Neuronal stem cell (in vitro differentiated cells): ENCODE results near the gene SLC18B1. TPM values are rescaled to one million over a fixed set of nuclear protein-coding genes. Genes with fewer than 3 reads are reported as not detected.

Experiments
- DNase-seq: peaks from one replicate; pipeline ENCODE4 v3.0.0-alpha.2; 2013; ENCODE audit warnings: low spot score
- H2AFZ ChIP-seq: one replicate; pipeline ENCODE4 v1.6.1; 2013; ENCODE audit warnings: mild to moderate bottlenecking, low read length, inconsistent platforms
- H2AK5ac ChIP-seq: 2 replicates; pipeline ENCODE4 v1.6.1; 2013; ENCODE audit warnings: low read depth, mild to moderate bottlenecking, inconsistent platforms, low read length, moderate library complexity, mixed read lengths
- H2BK120ac ChIP-seq: 2 replicates; pipeline ENCODE4 v1.6.1; 2013; ENCODE audit warnings: low read depth, mild to moderate bottlenecking, inconsistent platforms, low read length, moderate library complexity, mixed read lengths
- H2BK12ac ChIP-seq: one replicate; pipeline ENCODE4 v1.6.1; 2013; ENCODE audit warnings: low read length, inconsistent platforms
- H2BK15ac ChIP-seq: 2 replicates; pipeline ENCODE4 v1.6.1; 2013; ENCODE audit warnings: mild to moderate bottlenecking, low read length, inconsistent platforms, mixed read lengths
- H2BK5ac ChIP-seq: one replicate; pipeline ENCODE4 v1.6.1; 2013; ENCODE audit warnings: inconsistent platforms, mild to moderate bottlenecking, low read length, moderate library complexity
- H3K14ac ChIP-seq: one replicate; pipeline ENCODE4 v1.6.1; 2013; ENCODE audit warnings: low read length, inconsistent platforms
- H3K18ac ChIP-seq: 2 replicates; pipeline ENCODE4 v1.6.1; 2013; ENCODE audit warnings: low read length, inconsistent platforms
- H3K23ac ChIP-seq: 2 replicates; pipeline ENCODE4 v1.6.1; 2013; ENCODE audit warnings: low read depth, mild to moderate bottlenecking, mixed read lengths, low read length, inconsistent platforms; ENCODE audit not compliant: poor library complexity
- H3K27ac ChIP-seq: replicated peaks from 3 replicates; pipeline ENCODE4 v1.5.1; 2013; ENCODE audit warnings: low read length, inconsistent platforms
- H3K27me3 ChIP-seq, 3 experiments: 2 replicates each; pipeline ENCODE4 v1.6.1; 2013; ENCODE audit warnings: low read length in 3 of 3, mild to moderate bottlenecking in 2 of 3, inconsistent platforms in 1 of 3, low read depth in 1 of 3, mixed read lengths in 1 of 3, moderate library complexity in 1 of 3; ENCODE audit not compliant: control insufficient read depth in 3 of 3, insufficient read depth in 3 of 3
- H3K36me3 ChIP-seq, 2 donors: replicated peaks in 1 of 2; 2 replicates each; pipeline ENCODE4 v1.6.1; 2013; ENCODE audit warnings: low read length in 2 of 2; ENCODE audit not compliant: control insufficient read depth in 2 of 2, insufficient read depth in 2 of 2
- H3K4ac ChIP-seq: 2 replicates; pipeline ENCODE4 v1.6.1; 2013; ENCODE audit warnings: inconsistent platforms, mild to moderate bottlenecking, low read length, moderate library complexity
- H3K4me1 ChIP-seq, 2 donors: 1 replicate in 1 of 2; 2 replicates in 1 of 2; pipeline ENCODE4 v1.6.1; 2013; ENCODE audit warnings: low read length in 2 of 2, low read depth in 1 of 2; ENCODE audit not compliant: control insufficient read depth in 2 of 2, insufficient read depth in 1 of 2
- H3K4me2 ChIP-seq: one replicate; pipeline ENCODE4 v1.6.1; 2013; ENCODE audit warnings: mild to moderate bottlenecking, low read length, inconsistent platforms; ENCODE audit not compliant: insufficient read depth, poor library complexity, severe bottlenecking
- H3K4me3 ChIP-seq, 2 donors: 2 replicates each; pipeline ENCODE4 v1.5.1; 2013; ENCODE audit warnings: low read length in 2 of 2, mild to moderate bottlenecking in 2 of 2, inconsistent platforms in 1 of 2, moderate library complexity in 1 of 2
- H3K79me1 ChIP-seq: one replicate; pipeline ENCODE4 v1.6.1; 2013; ENCODE audit warnings: low read depth, mild to moderate bottlenecking, inconsistent platforms, low read length, moderate library complexity
- H3K9ac ChIP-seq: one replicate; pipeline ENCODE4 v1.6.1; 2013; ENCODE audit warnings: mild to moderate bottlenecking, low read depth, low read length, inconsistent platforms; ENCODE audit not compliant: poor library complexity
- H3K9me3 ChIP-seq, 2 donors: replicated peaks in 1 of 2; 2 replicates each; pipeline versions ENCODE3 to v1.6.1; 2013; ENCODE audit warnings: low read length in 2 of 2, mild to moderate bottlenecking in 2 of 2, inconsistent platforms in 1 of 2, low read depth in 1 of 2, mixed read lengths in 1 of 2, moderate library complexity in 1 of 2; ENCODE audit not compliant: control insufficient read depth in 2 of 2, insufficient read depth in 1 of 2
- H4K8ac ChIP-seq: one replicate; pipeline ENCODE4 v1.6.1; 2013; ENCODE audit warnings: low read depth, mild to moderate bottlenecking, inconsistent platforms, low read length, moderate library complexity
- H4K91ac ChIP-seq: one replicate; pipeline ENCODE4 v1.6.1; 2013; ENCODE audit warnings: low read length, low read depth, mild to moderate bottlenecking, inconsistent platforms; ENCODE audit not compliant: poor library complexity
- WGBS, 2 donors: extraction: QIAGEN DNeasy Blood & Tissue Kit; methylation state at CpG; one replicate each; pipeline ENCODE4 v1.1.7; 2013; ENCODE audit warnings: missing lambda C conversion rate in 2 of 2, mixed read lengths in 1 of 2; ENCODE audit not compliant: insufficient read length in 2 of 2, insufficient replicate concordance in 1 of 2; ENCODE audit errors: extremely low coverage in 2 of 2; 5-methylcytosine and 5-hydroxymethylcytosine counted together
- polyA plus RNA-seq, 2 experiments: library from polyadenylated mRNA; stranded (reverse); fragments of 200-250 nt; gene quantifications; one replicate each; pipeline ENCODE4 v1.2.3, GENCODE V29; 2013

Gene SLC18B1
- polyA plus RNA-seq (2013, experiment 1 of 2) = 5.8 TPM
- polyA plus RNA-seq (2013, experiment 2 of 2) = 6.6 TPM

DNA sequence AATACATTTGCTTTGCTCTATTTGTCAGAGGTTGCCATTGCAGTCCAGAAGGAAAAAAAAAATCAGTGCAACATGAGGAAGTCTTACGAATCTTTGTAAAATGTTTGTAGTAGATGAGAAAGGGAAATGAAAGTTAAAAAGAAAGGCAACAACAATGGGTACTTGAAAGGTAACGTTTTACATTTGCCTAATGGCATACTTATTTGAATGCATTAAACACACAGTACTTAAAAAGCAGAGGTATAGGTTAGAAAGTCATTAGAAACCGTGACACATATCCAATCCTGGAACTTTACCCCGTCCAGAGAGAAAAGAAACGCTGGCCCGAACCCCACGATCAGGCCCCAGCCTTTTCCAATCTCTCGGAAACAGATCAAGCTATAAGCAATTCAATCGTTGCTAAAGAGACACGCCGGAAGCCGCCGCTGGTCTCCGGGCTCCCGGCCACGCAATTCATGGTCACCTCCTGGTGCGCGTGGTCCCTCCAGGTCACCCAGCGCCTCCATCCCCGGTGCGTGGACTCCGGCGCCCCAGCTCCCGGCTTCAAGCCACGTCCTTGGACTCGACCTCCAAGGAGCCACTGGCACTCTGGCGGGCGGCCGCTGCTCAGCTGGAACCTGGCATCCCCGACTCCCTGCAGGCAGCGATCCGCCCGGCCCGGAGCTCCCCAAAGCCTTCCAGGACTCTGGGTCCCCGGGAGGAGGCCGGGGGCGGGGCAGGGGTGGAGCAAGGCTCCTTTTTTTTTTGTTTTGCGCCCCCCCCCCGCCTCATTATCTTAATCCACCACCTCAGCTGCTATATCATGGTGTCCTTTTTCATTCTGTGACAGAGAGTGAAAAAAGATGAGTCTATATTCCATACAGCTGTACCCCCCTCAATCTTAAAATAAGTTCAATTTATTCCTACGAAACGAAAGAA is at the start of gene SLC18B1:
TSS of gene SLC18B1 (minus strand) at position 687 of the 918 bp plus-strand sequence. CDS start at position 506, 181 bp downstream.
- H3K4ac ChIP-seq = no peak within 1 kb of the TSS
- no CpG with 5 or more reads among the region's 41 CpGs for WGBS, 2 donors

DNA sequence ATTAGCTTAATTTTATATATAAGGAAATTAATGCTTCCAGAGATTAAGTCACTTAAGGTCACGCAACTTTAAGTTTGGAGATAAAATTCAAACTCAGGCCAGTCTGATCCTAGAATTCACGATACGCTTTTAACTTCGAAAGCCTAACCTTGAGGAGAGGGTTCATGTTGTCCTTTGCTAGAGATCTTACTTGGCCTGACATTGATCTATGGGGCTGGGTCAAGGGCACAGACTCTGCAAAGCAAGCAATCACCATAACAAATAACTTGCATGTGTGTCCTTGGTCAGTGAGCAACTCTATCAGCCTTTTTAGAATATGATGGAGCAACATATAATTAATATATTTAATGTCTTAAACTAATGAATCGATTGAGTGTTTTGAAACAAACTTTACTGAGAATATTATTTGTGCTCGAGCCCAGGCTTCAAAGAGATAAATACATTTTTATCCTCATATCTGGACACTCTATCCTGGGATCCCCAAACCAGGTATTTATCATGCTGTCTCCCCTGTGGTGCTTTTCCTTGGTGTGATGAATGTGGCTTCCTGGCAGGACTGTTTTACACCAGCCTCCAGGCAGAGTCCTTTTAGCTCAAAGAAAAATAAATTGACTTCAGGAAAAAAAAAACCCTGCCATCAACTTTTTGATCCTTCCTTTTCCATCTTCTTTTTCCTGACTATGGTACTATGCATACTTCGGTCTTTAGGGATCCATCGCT is 45.0 kb upstream of the SLC18B1 start:
- no peak for DNase-seq
- H3K27ac ChIP-seq = no peak overlapping the region
- H2AFZ ChIP-seq = no peak overlapping the region

More for the DNA sequence above, at the start of gene SLC18B1:
- H3K9me3 ChIP-seq = peaks cover 0 to 3% of the 10 kb centered on the region in 2 donors
- peak within 1 kb of the TSS; percentile 95 for H3K18ac ChIP-seq
- H2BK15ac ChIP-seq = no peak within 1 kb of the TSS
- peak within 1 kb of the TSS; percentile 66 for H2BK5ac ChIP-seq
- H4K8ac ChIP-seq = no peak within 1 kb of the TSS
- H3K4me3 ChIP-seq = peak within 1 kb of the TSS; percentile 74 to 94
- no peak within 1 kb of the TSS for H2BK120ac ChIP-seq
- H3K4me1 ChIP-seq = no peaks in the 10 kb centered on the region
- H3K9ac ChIP-seq = peak within 1 kb of the TSS; percentile 96
- H2AFZ ChIP-seq = peak within 1 kb of the TSS; percentile 100
- H3K27me3 ChIP-seq = peaks cover 0 to 3% (median 0%) of the 10 kb centered on the region in 3 experiments
- peak within 1 kb of the TSS; percentile 93 for H3K23ac ChIP-seq
- H3K4me2 ChIP-seq = peak within 1 kb of the TSS; percentile 73
- no peak within 1 kb of the TSS for H4K91ac ChIP-seq
- no peaks in the 10 kb centered on the region for H3K36me3 ChIP-seq
- H2BK12ac ChIP-seq = no peak within 1 kb of the TSS
- DNase-seq = peak; percentile 51
- no peak within 1 kb of the TSS for H2AK5ac ChIP-seq
- H3K79me1 ChIP-seq = no peaks in the 10 kb centered on the region
- H3K14ac ChIP-seq = peak within 1 kb of the TSS; percentile 98
- H3K27ac ChIP-seq = no peak within 1 kb of the TSS

DNA sequence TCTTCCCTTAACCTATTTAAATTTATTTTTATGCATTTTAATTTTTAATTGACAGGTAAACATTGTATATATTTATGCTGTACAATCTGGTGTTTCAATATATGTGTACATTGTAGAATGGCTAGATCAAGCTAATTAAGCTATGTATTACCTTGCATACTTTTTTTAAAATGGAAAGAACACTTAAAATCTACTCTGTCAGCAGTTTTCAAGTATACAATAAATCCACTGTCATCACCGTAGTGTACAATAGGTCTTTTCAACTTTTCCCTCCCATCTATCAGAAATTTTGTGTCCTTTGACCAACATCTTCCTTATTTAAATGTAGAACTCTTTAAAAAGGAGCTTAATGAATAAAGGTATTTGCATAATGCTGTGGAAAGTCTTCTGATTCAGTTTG is 43.5 kb upstream of the SLC18B1 start:
- H2AFZ ChIP-seq = no peak overlapping the region
- no peaks in the 10 kb centered on the region for H3K4me1 ChIP-seq
- H4K8ac ChIP-seq = no peak overlapping the region
- WGBS, 2 donors = no CpG with 5 or more reads among the region's 1 CpG
- H3K36me3 ChIP-seq = no peaks in the 10 kb centered on the region
- no peak overlapping the region for H3K14ac ChIP-seq
- no peak overlapping the region for H2BK12ac ChIP-seq
- H3K9me3 ChIP-seq = no peaks in the 10 kb centered on the region
- no peak for DNase-seq
- H3K27me3 ChIP-seq = peaks cover 0 to 2% (median 0%) of the 10 kb centered on the region in 3 experiments
- no peak overlapping the region for H3K4me2 ChIP-seq
- H2BK5ac ChIP-seq = no peak overlapping the region
- no peak overlapping the region for H4K91ac ChIP-seq
- H3K9ac ChIP-seq = no peak overlapping the region
- H3K18ac ChIP-seq = no peak overlapping the region
- no peak overlapping the region for H2BK15ac ChIP-seq
- H2AK5ac ChIP-seq = no peak overlapping the region
- no peak overlapping the region for H2BK120ac ChIP-seq
- no peak overlapping the region for H3K27ac ChIP-seq
- no peaks in the 10 kb centered on the region for H3K79me1 ChIP-seq
- no peak overlapping the region for H3K4me3 ChIP-seq
- H3K4ac ChIP-seq = no peak overlapping the region
- H3K23ac ChIP-seq = no peak overlapping the region

More for the DNA sequence above, 45.0 kb upstream of the SLC18B1 start:
- no peak overlapping the region for H2BK120ac ChIP-seq
- no peak overlapping the region for H3K14ac ChIP-seq
- no peak overlapping the region for H4K91ac ChIP-seq
- H2BK12ac ChIP-seq = no peak overlapping the region
- H3K9ac ChIP-seq = no peak overlapping the region
- no peaks in the 10 kb centered on the region for H3K36me3 ChIP-seq
- H3K4me2 ChIP-seq = no peak overlapping the region
- H3K27me3 ChIP-seq = peaks cover 0 to 2% (median 0%) of the 10 kb centered on the region in 3 experiments
- no peak overlapping the region for H3K4ac ChIP-seq
- no peaks in the 10 kb centered on the region for H3K4me1 ChIP-seq
- H4K8ac ChIP-seq = no peak overlapping the region
- no peaks in the 10 kb centered on the region for H3K79me1 ChIP-seq
- no peak overlapping the region for H3K4me3 ChIP-seq
- no peaks in the 10 kb centered on the region for H3K9me3 ChIP-seq
- WGBS, 2 donors = no CpG with 5 or more reads among the region's 8 CpGs
- H3K18ac ChIP-seq = no peak overlapping the region
- H3K23ac ChIP-seq = no peak overlapping the region
- no peak overlapping the region for H2AK5ac ChIP-seq
- no peak overlapping the region for H2BK15ac ChIP-seq
- H2BK5ac ChIP-seq = no peak overlapping the region

DNA sequence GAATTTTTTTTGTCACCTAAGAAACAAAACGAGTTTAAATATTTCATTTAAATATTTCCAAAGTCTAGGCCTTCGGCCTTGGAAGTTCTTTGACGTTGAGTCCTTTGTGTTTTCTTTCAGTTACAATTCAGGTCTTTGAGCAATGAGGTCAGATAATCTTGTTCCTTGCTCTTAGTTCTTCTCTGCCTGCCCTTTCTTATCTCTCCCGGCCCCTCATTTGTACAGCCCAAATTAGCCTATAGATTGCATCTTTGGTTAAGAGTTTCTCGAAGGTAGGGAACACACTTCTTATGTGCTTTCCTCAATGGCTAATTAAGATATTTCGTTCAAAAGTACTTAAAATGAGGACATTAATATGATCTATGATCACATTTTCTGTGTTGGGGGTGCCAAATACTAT is 34.5 kb upstream of the SLC18B1 start:
- no peak for DNase-seq
- WGBS, 2 donors = no CpG with 5 or more reads among the region's 6 CpGs

More for the DNA sequence above, 34.5 kb upstream of the SLC18B1 start:
- H3K36me3 ChIP-seq = no peaks in the 10 kb centered on the region
- no peak overlapping the region for H2BK15ac ChIP-seq
- no peaks in the 10 kb centered on the region for H3K79me1 ChIP-seq
- no peak overlapping the region for H4K91ac ChIP-seq
- no peak overlapping the region for H2BK120ac ChIP-seq
- H2BK12ac ChIP-seq = no peak overlapping the region
- H3K27ac ChIP-seq = no peak overlapping the region
- H3K18ac ChIP-seq = no peak overlapping the region
- no peak overlapping the region for H3K23ac ChIP-seq
- no peak overlapping the region for H2BK5ac ChIP-seq
- H3K9ac ChIP-seq = no peak overlapping the region
- H4K8ac ChIP-seq = no peak overlapping the region
- no peaks in the 10 kb centered on the region for H3K27me3 ChIP-seq
- H3K9me3 ChIP-seq = no peaks in the 10 kb centered on the region
- H3K4me3 ChIP-seq = no peak overlapping the region
- H3K14ac ChIP-seq = no peak overlapping the region
- no peak overlapping the region for H3K4ac ChIP-seq
- H2AFZ ChIP-seq = no peak overlapping the region
- H3K4me2 ChIP-seq = no peak overlapping the region
- H2AK5ac ChIP-seq = no peak overlapping the region
- H3K4me1 ChIP-seq = no peaks in the 10 kb centered on the region
